ENCODE results near the gene ESR2.

ESR2 gene

DNA sequence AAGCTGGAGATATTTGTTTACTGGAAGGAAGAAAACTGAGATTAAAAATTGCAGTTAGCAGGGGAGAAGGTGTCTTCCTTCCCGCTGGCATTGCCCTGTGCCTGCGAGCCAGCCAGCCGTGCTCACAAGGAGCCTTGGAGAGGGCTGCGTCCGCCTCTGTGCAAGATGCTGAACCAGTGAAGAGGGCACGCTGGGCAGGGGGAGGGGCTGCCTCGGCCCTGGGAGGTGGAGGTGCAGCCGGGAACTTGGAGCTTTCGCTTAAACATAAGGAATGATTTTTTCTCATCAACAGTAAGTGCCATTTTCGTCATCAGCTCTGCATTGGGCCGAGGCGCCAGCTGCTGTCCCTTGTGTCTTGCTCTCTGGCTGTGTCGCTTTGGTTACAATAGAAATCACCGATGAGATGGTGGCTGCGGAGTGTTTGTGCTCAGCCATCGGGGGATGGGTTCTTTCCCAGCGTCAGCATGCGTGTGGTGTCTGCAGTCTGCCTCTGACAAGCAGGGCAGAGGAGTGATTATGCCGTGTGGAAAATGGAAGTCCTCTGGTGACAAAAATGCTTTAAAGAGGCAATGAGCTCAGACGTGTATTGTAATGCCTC lies 97.3 kb downstream of the ESR2 start:
- TF ChIP-seq CTCF (IDR thresholded peaks at IDR 0.05; ENCODE audit: extremely low read depth, insufficient read depth, missing control alignments), result no peak
- in situ Hi-C loops (cut with MboI; ENCODE audit: low pct_unique_long_range_greater_than_20kb, low sequenced_read_pairs, unreplicated experiment), result no loop called here
- peak; percentile 40 for DNase-seq (ENCODE audit: low spot score)

GRCh38 chr14:64196056-64196455 lies 98.1 kb downstream of the ESR2 start:
- TF ChIP-seq CTCF (IDR thresholded peaks at IDR 0.05; ENCODE audit: extremely low read depth, insufficient read depth, missing control alignments), result no peak
- DNase-seq (ENCODE audit: low spot score), result no peak
- in situ Hi-C loops (cut with MboI; ENCODE audit: low pct_unique_long_range_greater_than_20kb, low sequenced_read_pairs, unreplicated experiment), result no loop called here

GRCh38 chr14:64195199-64195598 lies 99.0 kb downstream of the ESR2 start:
- in situ Hi-C loops (cut with MboI; ENCODE audit: low pct_unique_long_range_greater_than_20kb, low sequenced_read_pairs, unreplicated experiment), result no loop called here
- DNase-seq (ENCODE audit: low spot score), result peak; percentile 50
- no peak for TF ChIP-seq CTCF (IDR thresholded peaks at IDR 0.05; ENCODE audit: extremely low read depth, insufficient read depth, missing control alignments)

- in situ Hi-C loops (cut with MboI; ENCODE audit: low pct_unique_long_range_greater_than_20kb, low sequenced_read_pairs, unreplicated experiment), result no loop called here
- DNase-seq (ENCODE audit: low spot score), result no peak
- TF ChIP-seq CTCF (IDR thresholded peaks at IDR 0.05; ENCODE audit: extremely low read depth, insufficient read depth, missing control alignments), result no peak
Measured at GRCh38 chr14:64194404-64194803, 99.8 kb downstream of the ESR2 start.

DNA sequence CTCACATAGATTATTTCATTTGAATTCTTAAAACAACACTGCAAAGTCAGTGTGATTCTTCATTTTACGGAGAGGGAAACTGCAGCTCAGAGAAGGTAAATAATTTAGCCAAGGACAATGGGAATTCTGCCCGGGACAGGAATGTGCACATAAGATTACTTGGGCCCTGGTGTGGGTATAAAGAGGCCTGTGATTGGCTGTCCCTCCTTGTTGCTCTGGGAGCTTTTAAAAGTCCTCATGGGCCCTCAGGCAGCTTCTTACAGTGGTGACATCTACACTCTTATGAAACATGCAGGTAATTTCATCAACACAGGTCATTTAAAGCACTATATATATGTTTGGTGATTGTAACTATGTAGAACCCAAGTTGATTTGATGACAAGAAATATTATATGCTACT lies 100.3 kb downstream of the ESR2 start:
- no peak for DNase-seq (ENCODE audit: low spot score)
- no peak for TF ChIP-seq CTCF (IDR thresholded peaks at IDR 0.05; ENCODE audit: extremely low read depth, insufficient read depth, missing control alignments)
- in situ Hi-C loops (cut with MboI; ENCODE audit: low pct_unique_long_range_greater_than_20kb, low sequenced_read_pairs, unreplicated experiment), result no loop called here

DNA sequence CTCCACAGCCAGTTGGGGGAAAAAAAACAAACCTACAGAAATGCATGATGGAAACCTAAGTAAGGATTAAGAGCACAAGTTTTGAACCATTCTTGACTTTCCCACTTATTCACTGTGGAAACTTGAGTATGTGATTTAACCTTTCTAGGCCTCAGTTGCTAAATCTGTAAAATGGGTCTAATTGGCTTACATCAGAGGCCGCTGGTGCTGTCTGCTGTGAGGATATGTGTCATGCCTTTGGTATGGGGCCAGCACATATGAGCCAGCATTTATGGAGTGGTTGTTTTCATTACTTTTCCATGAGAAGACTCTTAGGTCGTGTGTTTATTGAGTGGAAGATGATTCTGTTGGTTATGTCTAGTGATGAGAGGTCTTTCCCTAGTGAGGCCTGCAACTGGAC lies 102.4 kb downstream of the ESR2 start:
- TF ChIP-seq CTCF (IDR thresholded peaks at IDR 0.05; ENCODE audit: extremely low read depth, insufficient read depth, missing control alignments), result no peak
- DNase-seq (ENCODE audit: low spot score), result no peak
- in situ Hi-C loops (cut with MboI; ENCODE audit: low pct_unique_long_range_greater_than_20kb, low sequenced_read_pairs, unreplicated experiment), result no loop called here
